ENCODE measurements around the gene SFTPB. TPM values are rescaled to one million over a fixed set of nuclear protein-coding genes. Genes with fewer than 3 reads are reported as not detected.
A peak's percentile ranks its signal among the peaks of the same experiment; 100 is the strongest.

SFTPB gene
- total RNA-seq, 2 experiments from 2014 or later, result not detected

DNA sequence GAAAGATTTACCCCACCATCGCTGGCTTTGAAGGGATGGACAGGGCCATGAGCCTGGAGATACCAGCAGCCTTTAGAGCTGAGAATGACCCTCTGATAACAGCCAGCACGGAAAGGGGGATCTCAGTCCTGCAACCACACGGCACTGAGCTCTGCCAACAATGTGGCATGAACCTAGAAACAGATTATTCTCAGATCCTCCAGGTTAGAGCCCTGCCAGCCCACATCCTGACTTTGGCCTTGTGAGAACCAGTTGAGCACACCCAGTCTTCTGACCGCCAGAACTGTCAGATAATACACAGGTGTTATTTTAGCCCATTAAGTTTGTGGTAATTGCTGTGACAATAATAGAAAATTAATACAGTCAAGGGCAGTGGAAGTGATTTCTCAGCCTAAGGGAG is 16.8 kb upstream of the SFTPB start:
- ChIA-PET POLR2A (interaction anchor here (0.9 kb wide), 1 partner anchor 14 kb away, joined by 4 read pairs; no protein-coding TSS in a partner anchor), CTCF (interaction anchor here (0.6 to 10.0 kb wide), 6 partner anchors 8 to 530 kb away, joined by 3 to 161 read pairs (median 3); no protein-coding TSS in a partner anchor)
- Mint-ChIP-seq H3K27ac (no peak overlapping the region), H3K4me3 (no peak overlapping the region), H3K4me1 (ENCODE audit: low read depth) (peaks cover 21% of the 10 kb centered on the region), H3K9me3 (ENCODE audit: insufficient read depth) (no peaks in the 10 kb centered on the region), H3K27me3 (ENCODE audit: low read depth) (peaks cover 9% of the 10 kb centered on the region), H3K36me3 (ENCODE audit: low read depth) (peaks cover 2% of the 10 kb centered on the region)
- DNase-seq, result no peak
- ATAC-seq, result peak; percentile 13

GRCh38 chr2:85684380-85684779 is 16.4 kb upstream of the SFTPB start:
- CTCF ChIA-PET, result interaction anchor here (1.1 to 10.0 kb wide), 6 partner anchors 9 to 143 kb away, joined by 3 to 161 read pairs (median 4); no protein-coding TSS in a partner anchor
- Mint-ChIP-seq H3K27me3 (ENCODE audit: low read depth) (peaks cover 9% of the 10 kb centered on the region), H3K4me3 (no peak overlapping the region), H3K27ac (no peak overlapping the region), H3K9me3 (ENCODE audit: insufficient read depth) (no peaks in the 10 kb centered on the region), H3K36me3 (ENCODE audit: low read depth) (peaks cover 2% of the 10 kb centered on the region), H3K4me1 (ENCODE audit: low read depth) (peaks cover 21% of the 10 kb centered on the region)
- DNase-seq (no peak), ATAC-seq (peak; percentile 19)
- POLR2A ChIA-PET, result no interaction called here

- Mint-ChIP-seq H3K4me3 (no peak overlapping the region), H3K27ac (no peak overlapping the region), H3K9me3 (ENCODE audit: insufficient read depth) (no peaks in the 10 kb centered on the region), H3K4me1 (ENCODE audit: low read depth) (peaks cover 26% of the 10 kb centered on the region), H3K36me3 (ENCODE audit: low read depth) (peaks cover 2% of the 10 kb centered on the region), H3K27me3 (ENCODE audit: low read depth) (peaks cover 9% of the 10 kb centered on the region)
- no peak for DNase-seq
- no peak for ATAC-seq
- ChIA-PET CTCF (interaction anchor here (10.0 kb wide), 1 partner anchor 24 kb away, joined by 161 read pairs; no protein-coding TSS in a partner anchor), POLR2A (interaction anchor here (0.7 kb wide), 1 partner anchor 9 kb away, joined by 4 read pairs; no protein-coding TSS in a partner anchor)
Measured at GRCh38 chr2:85682378-85682777, 14.4 kb upstream of the SFTPB start.

DNA sequence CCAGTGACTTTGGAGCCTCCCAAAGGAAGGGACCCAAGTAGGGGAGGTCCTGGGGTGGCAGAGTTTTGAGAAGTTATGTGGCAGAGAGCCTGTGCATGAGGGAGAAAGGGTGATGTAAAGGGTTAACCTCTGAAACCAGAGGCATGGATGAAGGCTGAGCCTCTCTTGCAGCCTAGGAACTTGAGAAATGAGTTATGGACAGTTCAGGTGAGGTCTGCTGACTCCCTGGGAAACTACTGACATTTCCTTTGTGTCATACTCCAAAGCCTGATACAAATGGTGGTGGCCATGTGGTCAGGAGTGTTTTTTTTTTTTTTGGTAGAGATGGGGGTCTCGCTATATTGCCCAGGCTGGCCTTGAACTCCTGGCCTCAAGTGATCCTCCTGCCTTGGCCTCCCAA is 13.8 kb upstream of the SFTPB start:
- POLR2A ChIA-PET, result interaction anchor here (0.6 to 1.1 kb wide), 3 partner anchors 12 to 353 kb away, joined by 3 to 5 read pairs (median 3); partner anchors contain the start of gene GNLY
- peak overlapping the region; percentile 64 for H3K4me3 Mint-ChIP-seq
- no peak for DNase-seq
- peak overlapping the region; percentile 75 for H3K27ac Mint-ChIP-seq
- CTCF ChIA-PET, result interaction anchor here (1.8 to 10.0 kb wide), 3 partner anchors 15 to 45 kb away, joined by 12 to 161 read pairs (median 17); no protein-coding TSS in a partner anchor
- ATAC-seq, result no peak
- peaks cover 5% of the 10 kb centered on the region for H3K27me3 Mint-ChIP-seq (ENCODE audit: low read depth)
- peaks cover 26% of the 10 kb centered on the region for H3K4me1 Mint-ChIP-seq (ENCODE audit: low read depth)
- peaks cover 2% of the 10 kb centered on the region for H3K36me3 Mint-ChIP-seq (ENCODE audit: low read depth)
- H3K9me3 Mint-ChIP-seq (ENCODE audit: insufficient read depth), result no peaks in the 10 kb centered on the region

- POLR2A ChIA-PET, result interaction anchor here (0.6 to 1.1 kb wide), 3 partner anchors 13 to 354 kb away, joined by 3 to 5 read pairs (median 3); partner anchors contain the start of gene GNLY
- H3K4me3 Mint-ChIP-seq, result peak overlapping the region; percentile 64
- no peak for ATAC-seq
Measured at GRCh38 chr2:85681372-85681763, 13.4 kb upstream of the SFTPB start.

GRCh38 chr2:85680707-85681371 is 12.8 kb upstream of the SFTPB start:
- H3K4me3 Mint-ChIP-seq, result peak overlapping the region; percentile 64
- peak overlapping the region; percentile 75 for H3K27ac Mint-ChIP-seq
- peaks cover 3% of the 10 kb centered on the region for H3K27me3 Mint-ChIP-seq (ENCODE audit: low read depth)
- POLR2A ChIA-PET, result interaction anchor here (0.6 to 1.6 kb wide), 3 partner anchors 22 to 354 kb away, joined by 3 to 5 read pairs (median 4); no protein-coding TSS in a partner anchor
- CTCF ChIA-PET, result interaction anchor here (0.7 to 10.0 kb wide), 16 partner anchors 11 to 133 kb away, joined by 3 to 161 read pairs (median 6); no protein-coding TSS in a partner anchor
- DNase-seq (no peak), ATAC-seq (no peak)
- peaks cover 2% of the 10 kb centered on the region for H3K36me3 Mint-ChIP-seq (ENCODE audit: low read depth)
- H3K4me1 Mint-ChIP-seq (ENCODE audit: low read depth), result peaks cover 26% of the 10 kb centered on the region
- H3K9me3 Mint-ChIP-seq (ENCODE audit: insufficient read depth), result no peaks in the 10 kb centered on the region

More at GRCh38 chr2:85681372-85681763, 13.4 kb upstream of the SFTPB start:
- CTCF ChIA-PET, result interaction anchor here (1.8 to 10.0 kb wide), 5 partner anchors 16 to 133 kb away, joined by 7 to 161 read pairs (median 12); no protein-coding TSS in a partner anchor
- Mint-ChIP-seq H3K27ac (peak overlapping the region; percentile 75), H3K36me3 (ENCODE audit: low read depth) (peaks cover 2% of the 10 kb centered on the region), H3K4me1 (ENCODE audit: low read depth) (peaks cover 26% of the 10 kb centered on the region), H3K9me3 (ENCODE audit: insufficient read depth) (no peaks in the 10 kb centered on the region), H3K27me3 (ENCODE audit: low read depth) (peaks cover 3% of the 10 kb centered on the region)
- DNase-seq, result no peak

GRCh38 chr2:85678794-85679672 is 11.0 kb upstream of the SFTPB start:
- Mint-ChIP-seq H3K4me1 (ENCODE audit: low read depth) (peaks cover 26% of the 10 kb centered on the region), H3K27me3 (ENCODE audit: low read depth) (peaks cover 3% of the 10 kb centered on the region), H3K27ac (no peak overlapping the region), H3K4me3 (no peak overlapping the region), H3K36me3 (ENCODE audit: low read depth) (peaks cover 2% of the 10 kb centered on the region), H3K9me3 (ENCODE audit: insufficient read depth) (no peaks in the 10 kb centered on the region)
- ChIA-PET POLR2A (interaction anchor here (1.6 kb wide), 1 partner anchor 28 kb away, joined by 4 read pairs; no protein-coding TSS in a partner anchor), CTCF (interaction anchor here (0.7 to 10.0 kb wide), 25 partner anchors 13 to 325 kb away, joined by 3 to 161 read pairs (median 4); partner anchors contain the start of genes ATOH8, ELMOD3 and RETSAT)
- ATAC-seq, result peak; percentile 91
- peak; percentile 84 for DNase-seq

DNA sequence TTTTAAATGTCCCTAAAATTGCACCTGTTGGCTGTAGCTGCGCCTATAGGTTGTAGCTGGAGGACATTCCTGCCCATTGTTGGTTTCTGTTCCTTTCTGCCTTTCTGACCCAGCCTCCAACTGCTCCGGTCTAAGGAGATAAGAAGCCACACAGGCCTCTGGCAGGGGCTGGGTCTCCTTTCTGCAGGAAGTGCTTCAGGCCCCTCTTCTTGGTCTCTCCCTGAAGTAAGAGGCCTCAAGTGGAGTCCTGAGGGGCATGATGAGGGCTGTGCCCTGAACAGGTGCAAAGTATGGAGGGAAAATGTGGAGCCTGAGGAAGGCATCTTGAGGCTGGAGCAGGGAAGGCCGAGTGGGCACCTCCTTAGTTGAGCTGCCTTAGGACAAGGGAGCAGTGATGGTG is 10.4 kb upstream of the SFTPB start:
- no peaks in the 10 kb centered on the region for H3K9me3 Mint-ChIP-seq (ENCODE audit: insufficient read depth)
- H3K27me3 Mint-ChIP-seq (ENCODE audit: low read depth), result peaks cover 7% of the 10 kb centered on the region
- H3K4me3 Mint-ChIP-seq, result no peak overlapping the region
- H3K4me1 Mint-ChIP-seq (ENCODE audit: low read depth), result peaks cover 26% of the 10 kb centered on the region
- ATAC-seq, result no peak
- POLR2A ChIA-PET, result no interaction called here
- H3K36me3 Mint-ChIP-seq (ENCODE audit: low read depth), result peaks cover 2% of the 10 kb centered on the region
- DNase-seq, result no peak
- CTCF ChIA-PET, result interaction anchor here (0.7 to 10.0 kb wide), 16 partner anchors 19 to 324 kb away, joined by 3 to 161 read pairs (median 4); partner anchors contain the start of genes ELMOD3 and RETSAT
- peak overlapping the region; percentile 32 for H3K27ac Mint-ChIP-seq

- CTCF ChIA-PET, result interaction anchor here (0.9 to 2.0 kb wide), 7 partner anchors 9 to 54 kb away, joined by 3 to 13 read pairs (median 3); no protein-coding TSS in a partner anchor
- POLR2A ChIA-PET, result no interaction called here
- Mint-ChIP-seq H3K4me1 (ENCODE audit: low read depth) (peaks cover 22% of the 10 kb centered on the region), H3K9me3 (ENCODE audit: insufficient read depth) (no peaks in the 10 kb centered on the region), H3K4me3 (no peak overlapping the region), H3K27ac (no peak overlapping the region), H3K36me3 (ENCODE audit: low read depth) (peaks cover 2% of the 10 kb centered on the region), H3K27me3 (ENCODE audit: low read depth) (peaks cover 12% of the 10 kb centered on the region)
- ATAC-seq (no peak), DNase-seq (no peak)
Measured at GRCh38 chr2:85675866-85676548, 8.0 kb upstream of the SFTPB start.

GRCh38 chr2:85675427-85675826 is 7.4 kb upstream of the SFTPB start:
- ATAC-seq, result no peak
- Mint-ChIP-seq H3K27me3 (ENCODE audit: low read depth) (peaks cover 12% of the 10 kb centered on the region), H3K36me3 (ENCODE audit: low read depth) (peaks cover 2% of the 10 kb centered on the region), H3K27ac (no peak overlapping the region), H3K4me3 (no peak overlapping the region), H3K4me1 (ENCODE audit: low read depth) (peaks cover 22% of the 10 kb centered on the region), H3K9me3 (ENCODE audit: insufficient read depth) (no peaks in the 10 kb centered on the region)
- DNase-seq, result no peak
- CTCF ChIA-PET, result interaction anchor here (1.0 to 2.7 kb wide), 4 partner anchors 32 to 53 kb away, joined by 3 to 13 read pairs (median 6); no protein-coding TSS in a partner anchor
- POLR2A ChIA-PET, result no interaction called here

Measured in activated CD8-positive, alpha-beta T cell treated with anti-CD3 and anti-CD28 coated beads, Interleukin-2, amount 10 ng/mL, durations not matched to agents 7 days and 5 days (primary cell).